Activated CD8-positive, alpha-beta T cell treated with anti-CD3 and anti-CD28 coated beads, Interleukin-2, amount 10 ng/mL, durations not matched to agents 7 days and 5 days (primary cell): ENCODE measurements around the gene NNT. TPM values are rescaled to one million over a fixed set of nuclear protein-coding genes. Genes with fewer than 3 reads are reported as not detected.

ENCODE experiments used
- ATAC-seq: fragments of 150-1000 bp; cut with Tn5 transposase; one replicate; pipeline ENCODE4 v1.10.0; 2021; ENCODE audit warnings: moderate library complexity
- CTCF ChIA-PET: fragments of 350-600 bp; sonication (Branson Sonifier 250); formaldehyde crosslinking; loops from one replicate; lab custom pipeline; 2021; ENCODE audit warnings: antibody characterized with exemption; lab: Charles Lee
- POLR2A ChIA-PET: fragments of 350-600 bp; sonication (Branson Sonifier 250); formaldehyde crosslinking; loops from one replicate; lab custom pipeline; 2021; ENCODE audit warnings: antibody characterized with exemption; lab: Charles Lee
- DNase-seq: peaks from one replicate; pipeline ENCODE4 v3.0.0-alpha.2; 2020
- H3K27ac Mint-ChIP-seq: one replicate; pipeline ENCODE4 v1.8.0; 2021; ENCODE audit warnings: mild to moderate bottlenecking, mixed read lengths
- H3K27me3 Mint-ChIP-seq: one replicate; pipeline ENCODE4 v1.8.0; 2021; ENCODE audit warnings: low read depth, mixed read lengths
- H3K36me3 Mint-ChIP-seq: one replicate; pipeline ENCODE4 v1.8.0; 2021; ENCODE audit warnings: low read depth, mixed read lengths
- H3K4me1 Mint-ChIP-seq: one replicate; pipeline ENCODE4 v1.8.0; 2021; ENCODE audit warnings: low read depth, mixed read lengths
- H3K4me3 Mint-ChIP-seq: one replicate; pipeline ENCODE4 v1.8.0; 2021; ENCODE audit warnings: mild to moderate bottlenecking, mixed read lengths
- H3K9me3 Mint-ChIP-seq: one replicate; pipeline ENCODE4 v1.8.0; 2022; ENCODE audit warnings: mixed read lengths; ENCODE audit not compliant: insufficient read depth
- total RNA-seq, 2 experiments: library from RNA; stranded (reverse); gene quantifications; one replicate each; pipeline ENCODE4 v1.2.3, GENCODE V29; 2021

The NNT gene
- total RNA-seq, 2 experiments from 2014 or later = 103 to 104 TPM

- ATAC-seq = no peak
- POLR2A ChIA-PET = no interaction called here
- CTCF ChIA-PET = interaction anchor here (0.8 to 2.1 kb wide), 2 partner anchors 12 to 44 kb away, joined by 3 to 5 read pairs; no protein-coding TSS in a partner anchor
These were observed 72.4 kb downstream of the NNT start for GRCh38 chr5:43675357-43675756.

GRCh38 chr5:43676083-43676840 lies 73.3 kb downstream of the NNT start:
- DNase-seq (no peak), ATAC-seq (no peak)
- CTCF ChIA-PET = interaction anchor here (0.8 to 2.1 kb wide), 3 partner anchors 11 to 45 kb away, joined by 3 to 5 read pairs (median 3); no protein-coding TSS in a partner anchor
- Mint-ChIP-seq H3K4me1 (no peaks in the 10 kb centered on the region), H3K4me3 (no peak overlapping the region), H3K27me3 (no peaks in the 10 kb centered on the region), H3K27ac (no peak overlapping the region), H3K36me3 (peaks cover 39% of the 10 kb centered on the region), H3K9me3 (peaks cover 8% of the 10 kb centered on the region)
- POLR2A ChIA-PET = interaction anchor here (0.6 kb wide), 1 partner anchor 27 kb away, joined by 3 read pairs; no protein-coding TSS in a partner anchor

More at GRCh38 chr5:43675357-43675756, 72.4 kb downstream of the NNT start:
- Mint-ChIP-seq H3K4me3 (no peak overlapping the region), H3K36me3 (peaks cover 41% of the 10 kb centered on the region), H3K27ac (no peak overlapping the region), H3K9me3 (peaks cover 8% of the 10 kb centered on the region), H3K4me1 (no peaks in the 10 kb centered on the region), H3K27me3 (no peaks in the 10 kb centered on the region)
- DNase-seq = no peak

DNA sequence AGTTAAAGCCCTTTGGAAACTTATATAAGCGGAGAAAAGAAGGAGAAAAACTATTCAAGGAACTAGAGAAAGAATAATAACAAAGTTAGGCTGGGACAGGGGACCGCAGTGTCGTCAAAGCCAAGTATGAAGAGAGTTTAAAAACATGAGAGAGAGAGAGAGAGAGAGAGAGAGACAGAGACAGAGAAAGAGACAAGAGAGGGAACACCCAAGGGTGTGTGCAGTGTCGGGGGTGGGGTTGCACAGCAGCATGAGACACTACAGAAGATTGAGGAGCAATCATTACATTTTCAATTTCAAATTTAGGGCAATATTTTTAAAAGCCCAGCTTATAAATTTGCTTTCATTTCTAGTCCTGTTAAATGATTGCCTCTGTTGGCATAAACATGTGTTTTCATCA lies 74.3 kb downstream of the NNT start:
- CTCF ChIA-PET = interaction anchor here (1.3 to 2.1 kb wide), 2 partner anchors 13 to 46 kb away, joined by 3 to 5 read pairs; no protein-coding TSS in a partner anchor
- ATAC-seq (no peak), DNase-seq (no peak)
- Mint-ChIP-seq H3K4me3 (no peak overlapping the region), H3K4me1 (no peaks in the 10 kb centered on the region), H3K27me3 (no peaks in the 10 kb centered on the region), H3K27ac (no peak overlapping the region), H3K36me3 (peaks cover 36% of the 10 kb centered on the region), H3K9me3 (no peaks in the 10 kb centered on the region)
- POLR2A ChIA-PET = no interaction called here

GRCh38 chr5:43679214-43679613 lies 76.2 kb downstream of the NNT start:
- POLR2A ChIA-PET = interaction anchor here (1.1 kb wide), 1 partner anchor 17 kb away, joined by 4 read pairs; no protein-coding TSS in a partner anchor
- CTCF ChIA-PET = no interaction called here
- no peaks in the 10 kb centered on the region for H3K9me3 Mint-ChIP-seq
- peaks cover 30% of the 10 kb centered on the region for H3K36me3 Mint-ChIP-seq
- no peaks in the 10 kb centered on the region for H3K27me3 Mint-ChIP-seq
- DNase-seq = no peak
- no peak overlapping the region for H3K4me3 Mint-ChIP-seq
- no peaks in the 10 kb centered on the region for H3K4me1 Mint-ChIP-seq
- no peak for ATAC-seq
- H3K27ac Mint-ChIP-seq = no peak overlapping the region

DNA sequence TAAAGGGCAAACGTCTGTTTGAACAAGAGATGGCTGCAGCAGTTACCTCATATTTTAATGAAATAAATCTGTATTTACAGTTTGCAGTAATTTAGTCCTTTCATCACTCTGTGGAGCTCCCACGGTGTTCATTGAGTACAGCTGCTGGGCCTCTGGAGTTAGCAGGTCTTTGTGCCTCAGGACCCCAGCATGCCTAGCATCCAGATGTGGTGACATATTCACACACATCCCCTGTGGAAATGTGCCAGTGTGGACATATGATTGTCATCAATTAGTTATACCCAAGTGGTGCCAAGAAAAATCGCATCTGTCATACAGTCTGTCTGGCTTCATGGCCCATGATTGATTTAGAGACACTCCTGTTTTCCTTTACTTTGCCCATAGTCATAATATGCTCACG lies 77.3 kb downstream of the NNT start:
- POLR2A ChIA-PET = no interaction called here
- Mint-ChIP-seq H3K4me1 (no peaks in the 10 kb centered on the region), H3K36me3 (peaks cover 33% of the 10 kb centered on the region), H3K4me3 (no peak overlapping the region), H3K9me3 (no peaks in the 10 kb centered on the region), H3K27me3 (no peaks in the 10 kb centered on the region), H3K27ac (no peak overlapping the region)
- ATAC-seq (no peak), DNase-seq (no peak)
- CTCF ChIA-PET = no interaction called here

DNA sequence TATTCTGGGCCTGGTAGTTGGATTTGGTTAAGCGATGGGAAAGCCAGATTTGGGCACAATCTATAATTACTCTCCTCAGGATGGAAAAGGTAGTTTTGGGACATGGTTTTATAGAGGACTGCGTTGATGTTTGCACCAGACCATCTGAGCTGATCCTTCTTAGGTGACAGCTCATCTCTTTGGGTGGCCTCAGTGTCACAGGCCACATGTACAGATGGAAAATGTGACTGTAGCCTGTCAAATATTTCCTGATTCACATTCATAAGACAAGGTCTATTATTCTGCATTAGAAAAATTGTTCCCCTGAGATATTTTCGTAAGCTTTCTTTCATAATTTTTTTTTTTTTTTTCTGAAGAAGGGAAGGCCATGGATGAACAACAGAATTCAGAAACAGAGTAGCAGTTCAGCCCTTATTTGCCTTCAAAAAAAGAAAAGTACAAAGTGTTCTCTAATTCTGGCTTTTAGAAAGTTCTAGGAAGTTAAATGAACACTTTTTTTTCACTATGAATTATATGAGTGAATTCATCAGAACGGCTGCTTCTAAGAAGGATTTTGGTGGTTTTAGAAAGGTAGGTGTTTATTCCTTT lies 81.0 kb downstream of the NNT start:
- POLR2A ChIA-PET = no interaction called here
- H3K4me3 Mint-ChIP-seq = no peak overlapping the region

GRCh38 chr5:43685252-43685950 lies 82.4 kb downstream of the NNT start:
- DNase-seq (no peak), ATAC-seq (no peak)
- Mint-ChIP-seq H3K27ac (no peak overlapping the region), H3K27me3 (no peaks in the 10 kb centered on the region), H3K4me3 (no peak overlapping the region), H3K9me3 (peaks cover 6% of the 10 kb centered on the region), H3K36me3 (peaks cover 52% of the 10 kb centered on the region), H3K4me1 (no peaks in the 10 kb centered on the region)
- CTCF ChIA-PET = no interaction called here
- POLR2A ChIA-PET = no interaction called here

More for the DNA sequence above, 81.0 kb downstream of the NNT start:
- Mint-ChIP-seq H3K27me3 (no peaks in the 10 kb centered on the region), H3K9me3 (peaks cover 6% of the 10 kb centered on the region), H3K36me3 (peaks cover 43% of the 10 kb centered on the region), H3K4me1 (no peaks in the 10 kb centered on the region), H3K27ac (no peak overlapping the region)
- DNase-seq = no peak
- CTCF ChIA-PET = interaction anchor here (1.2 kb wide), 1 partner anchor 52 kb away, joined by 4 read pairs; no protein-coding TSS in a partner anchor
- no peak for ATAC-seq

- ATAC-seq (no peak), DNase-seq (no peak)
- no peak overlapping the region for H3K27ac Mint-ChIP-seq
- no peak overlapping the region for H3K4me3 Mint-ChIP-seq
- peaks cover 47% of the 10 kb centered on the region for H3K36me3 Mint-ChIP-seq
- peaks cover 6% of the 10 kb centered on the region for H3K9me3 Mint-ChIP-seq
- ChIA-PET POLR2A (no interaction called here), CTCF (interaction anchor here (1.0 kb wide), 1 partner anchor 11 kb away, joined by 3 read pairs; no protein-coding TSS in a partner anchor)
- no peaks in the 10 kb centered on the region for H3K27me3 Mint-ChIP-seq
- no peaks in the 10 kb centered on the region for H3K4me1 Mint-ChIP-seq
These were observed 84.3 kb downstream of the NNT start for GRCh38 chr5:43687275-43687674.

- H3K4me3 Mint-ChIP-seq = no peak overlapping the region
- no peak for DNase-seq
- H3K27ac Mint-ChIP-seq = no peak overlapping the region
- no peaks in the 10 kb centered on the region for H3K27me3 Mint-ChIP-seq
- peaks cover 29% of the 10 kb centered on the region for H3K9me3 Mint-ChIP-seq
- H3K4me1 Mint-ChIP-seq = no peaks in the 10 kb centered on the region
- no peak for ATAC-seq
- ChIA-PET CTCF (interaction anchor here (0.6 kb wide), 1 partner anchor 51 kb away, joined by 3 read pairs; no protein-coding TSS in a partner anchor), POLR2A (no interaction called here)
- H3K36me3 Mint-ChIP-seq = peaks cover 60% of the 10 kb centered on the region
These were observed 88.3 kb downstream of the NNT start for GRCh38 chr5:43691275-43691674.

DNA sequence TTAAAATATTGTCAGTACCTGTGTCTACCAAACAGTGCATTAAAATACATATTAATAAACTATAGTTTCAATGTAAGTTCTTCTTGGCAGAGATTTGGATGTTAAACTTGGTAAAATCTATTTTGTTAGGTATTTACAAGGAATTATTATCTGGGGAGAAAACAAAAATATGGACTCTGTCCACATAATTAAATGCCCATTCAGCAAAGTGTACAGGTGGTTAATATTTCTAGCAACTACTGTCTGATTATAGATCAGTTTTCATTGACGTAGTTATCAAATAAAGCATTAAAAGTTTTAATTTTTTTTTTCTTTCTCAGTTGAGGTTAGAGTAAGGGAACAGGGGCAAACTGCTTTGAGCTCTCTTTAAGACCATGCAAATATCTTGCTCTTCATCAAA lies 88.9 kb downstream of the NNT start:
- DNase-seq (no peak), ATAC-seq (no peak)
- Mint-ChIP-seq H3K4me3 (no peak overlapping the region), H3K36me3 (peaks cover 65% of the 10 kb centered on the region), H3K4me1 (no peaks in the 10 kb centered on the region), H3K27me3 (no peaks in the 10 kb centered on the region), H3K27ac (no peak overlapping the region), H3K9me3 (peaks cover 29% of the 10 kb centered on the region)
- ChIA-PET CTCF (no interaction called here), POLR2A (interaction anchor here (0.6 kb wide), 1 partner anchor 87 kb away, joined by 3 read pairs; no protein-coding TSS in a partner anchor)

- ChIA-PET POLR2A (no interaction called here), CTCF (no interaction called here)
- Mint-ChIP-seq H3K4me3 (no peak overlapping the region), H3K4me1 (no peaks in the 10 kb centered on the region), H3K27me3 (no peaks in the 10 kb centered on the region), H3K36me3 (peaks cover 68% of the 10 kb centered on the region), H3K27ac (no peak overlapping the region), H3K9me3 (peaks cover 29% of the 10 kb centered on the region)
- no peak for DNase-seq
- no peak for ATAC-seq
These were observed 90.4 kb downstream of the NNT start for GRCh38 chr5:43693411-43693810.
